IMR-90 (cell line): ENCODE measurements around the gene MEOX2. TPM values are rescaled to one million over a fixed set of nuclear protein-coding genes. Genes with fewer than 3 reads are reported as not detected.

Experiments
- ATAC-seq: fragments of 200-7000 bp; cut with Tn5 transposase; 2 replicates; pipeline ENCODE4 v1.9.1; 2020; ENCODE audit warnings: low read depth, mild to moderate bottlenecking, moderate library complexity
- BruUV-seq: library from RNA; stranded (reverse); fragments of 400-500 nt; replicated peaks from 2 replicates; lab custom pipeline; 2021; lab: Mats Ljungman, UMichigan
- CTCF ChIA-PET: fragments of 300-600 bp; formaldehyde crosslinking; extraction: SDS; loops from one replicate; lab custom pipeline; 2021; ENCODE audit warnings: antibody characterized with exemption; lab: Yijun Ruan, JAX
- POLR2A ChIA-PET: fragments of 300-600 bp; sonication (Branson Sonifier 250); formaldehyde crosslinking; loops from one replicate; lab custom pipeline; 2022; ENCODE audit warnings: antibody characterized with exemption; ENCODE audit not compliant: unreplicated experiment; lab: Charles Lee
- DNase-seq: peaks from one replicate; pipeline ENCODE4 v3.0.0; 2013
- H2AFZ ChIP-seq: replicated peaks from 2 replicates; pipeline ENCODE3; 2013; ENCODE audit warnings: low read length, mild to moderate bottlenecking; ENCODE audit not compliant: poor library complexity
- H2AK5ac ChIP-seq: 2 replicates; pipeline ENCODE4 v1.6.1; 2013; ENCODE audit warnings: low read depth, low read length, inconsistent platforms
- H2AK9ac ChIP-seq: replicated peaks from 2 replicates; pipeline ENCODE3; 2013; ENCODE audit warnings: mild to moderate bottlenecking, low read depth, low read length, moderate library complexity; ENCODE audit not compliant: poor library complexity
- H2BK120ac ChIP-seq: 2 replicates; pipeline ENCODE4 v1.6.1; 2013; ENCODE audit warnings: low read depth, low read length, inconsistent platforms
- H2BK15ac ChIP-seq: 3 replicates; pipeline ENCODE4 v1.6.1; 2013; ENCODE audit warnings: low read depth, low read length, inconsistent platforms
- H2BK20ac ChIP-seq: 2 replicates; pipeline ENCODE4 v1.6.1; 2013; ENCODE audit warnings: low read depth, mild to moderate bottlenecking, inconsistent platforms, low read length, moderate library complexity
- H2BK5ac ChIP-seq: 2 replicates; pipeline ENCODE4 v1.6.1; 2013; ENCODE audit warnings: mild to moderate bottlenecking, low read depth, low read length, inconsistent platforms; ENCODE audit not compliant: poor library complexity, severe bottlenecking
- H3K14ac ChIP-seq: replicated peaks from 2 replicates; pipeline ENCODE4 v1.6.1; 2013; ENCODE audit warnings: low read depth, low read length, inconsistent platforms
- H3K18ac ChIP-seq: 2 replicates; pipeline ENCODE4 v1.6.1; 2013; ENCODE audit warnings: low read depth, low read length, control low read depth
- H3K23ac ChIP-seq: 2 replicates; pipeline ENCODE4 v1.6.1; 2013; ENCODE audit warnings: low read depth, low read length, inconsistent platforms
- H3K27ac ChIP-seq: 2 replicates; pipeline ENCODE4 v1.5.1; 2013; ENCODE audit warnings: mild to moderate bottlenecking, control low read depth, low read length; ENCODE audit not compliant: insufficient read depth
- H3K27me3 ChIP-seq: 2 replicates; pipeline ENCODE4 v1.6.1; 2013; ENCODE audit warnings: low read length; ENCODE audit not compliant: control insufficient read depth, insufficient read depth
- H3K36me3 ChIP-seq: 2 replicates; pipeline ENCODE4 v1.6.1; 2013; ENCODE audit warnings: low read length, mixed read lengths; ENCODE audit not compliant: control insufficient read depth, insufficient read depth
- H3K4ac ChIP-seq: 2 replicates; pipeline ENCODE4 v1.6.1; 2013; ENCODE audit warnings: low read depth, low read length, inconsistent platforms
- H3K4me1 ChIP-seq: 2 replicates; pipeline ENCODE4 v1.6.1; 2013; ENCODE audit warnings: low read length, mixed read lengths; ENCODE audit not compliant: control insufficient read depth, insufficient read depth
- H3K4me2 ChIP-seq: 2 replicates; pipeline ENCODE4 v1.6.1; 2013; ENCODE audit warnings: low read depth, mild to moderate bottlenecking, control low read depth, low read length, moderate library complexity
- H3K4me3 ChIP-seq: 2 replicates; pipeline ENCODE4 v1.5.1; 2013; ENCODE audit warnings: low read depth, mild to moderate bottlenecking, control low read depth, low read length, moderate library complexity; ENCODE audit not compliant: insufficient read depth
- H3K56ac ChIP-seq: 2 replicates; pipeline ENCODE4 v1.6.1; 2013; ENCODE audit warnings: low read length, inconsistent platforms; ENCODE audit not compliant: insufficient read depth; ENCODE audit errors: extremely low read depth
- H3K79me1 ChIP-seq, 2 experiments: 2 replicates each; pipeline ENCODE4 v1.6.1; 2013; ENCODE audit warnings: low read length in 2 of 2, inconsistent platforms in 1 of 2, low read depth in 1 of 2
- H3K9ac ChIP-seq: 2 replicates; pipeline ENCODE4 v1.6.1; 2013; ENCODE audit warnings: low read depth, low read length, control low read depth
- H3K9me1 ChIP-seq: 2 replicates; pipeline ENCODE4 v1.6.1; 2013; ENCODE audit warnings: low read length, inconsistent platforms; ENCODE audit not compliant: insufficient read depth
- H3K9me3 ChIP-seq: 2 replicates; pipeline ENCODE4 v1.6.1; 2013; ENCODE audit warnings: low read length; ENCODE audit not compliant: control insufficient read depth, insufficient read depth
- H4K20me1 ChIP-seq: 2 replicates; pipeline ENCODE4 v1.6.1; 2013; ENCODE audit warnings: low read length, inconsistent platforms; ENCODE audit not compliant: insufficient read depth
- H4K5ac ChIP-seq: 2 replicates; pipeline ENCODE4 v1.6.1; 2013; ENCODE audit warnings: mild to moderate bottlenecking, low read depth, low read length, control low read depth
- H4K8ac ChIP-seq, 2 experiments: 2 replicates each; pipeline ENCODE4 v1.6.1; 2013; ENCODE audit warnings: low read depth in 2 of 2, low read length in 2 of 2, control low read depth in 1 of 2, inconsistent platforms in 1 of 2
- H4K91ac ChIP-seq: 2 replicates; pipeline ENCODE4 v1.6.1; 2013; ENCODE audit warnings: low read depth, low read length, inconsistent platforms; ENCODE audit not compliant: insufficient read depth
- BHLHE40 ChIP-seq: fragments of 150-350 bp; IDR thresholded peaks from 2 replicates; pipeline ENCODE4 v1.6.1; 2016; ENCODE audit warnings: mild to moderate bottlenecking, low read depth, low read length
- MAFK ChIP-seq: IDR thresholded peaks from 2 replicates; pipeline ENCODE4 v1.6.1; 2012; ENCODE audit warnings: low read depth, low read length, improper control_type of control experiment
- NFE2L2 ChIP-seq: fragments of 150-350 bp; IDR thresholded peaks from 2 replicates; pipeline ENCODE4 v1.6.1; 2016; ENCODE audit warnings: low read depth, mild to moderate bottlenecking, low read length
- RAD21 ChIP-seq: IDR thresholded peaks from 2 replicates; pipeline ENCODE4 v1.6.1; 2012; ENCODE audit warnings: low read length, improper control_type of control experiment
- RFX5 ChIP-seq: IDR thresholded peaks from 2 replicates; pipeline ENCODE4 v1.8.0; 2012; ENCODE audit warnings: low read depth, mild to moderate bottlenecking, low read length, moderate library complexity
- WGBS, 2 experiments: methylation state at CpG; one replicate each; pipeline versions ENCODE4 v1.1.5 to v1.1.7; 2013; ENCODE audit warnings: missing lambda C conversion rate in 2 of 2; ENCODE audit not compliant: insufficient read length in 1 of 2; ENCODE audit errors: extremely low coverage in 2 of 2; 5-methylcytosine and 5-hydroxymethylcytosine counted together
- dilution Hi-C: fragments of 300-500 bp; cut with HindIII; formaldehyde crosslinking; loops from one replicate; pipeline ENCODE4 v1.14.3; 2018; ENCODE audit warnings: low sequenced_read_pairs; ENCODE audit not compliant: unreplicated experiment
- in situ Hi-C: fragments of 300-500 bp; cut with MboI; formaldehyde crosslinking; loops from 3 replicates; pipeline ENCODE4 v1.14.3; 2019; ENCODE audit warnings: low sequenced_read_pairs, inconsistent platforms, mixed read lengths
- intact Hi-C: fragments of 100-400 bp; cut with micrococcal nuclease; formaldehyde crosslinking; loops from 2 replicates; pipeline ENCODE4 v1.10.0; 2022
- polyA plus RNA-seq, 3 experiments: library from polyadenylated mRNA; depleted of rRNA; stranded (reverse); fragments of >200 nt; gene quantifications; 2 replicates each; pipeline ENCODE4 v1.2.3, GENCODE V29; 2012; ENCODE audit warnings: low replicate concordance in 1 of 3
- total RNA-seq: library from RNA; depleted of rRNA; stranded (reverse); fragments of >200 nt; gene quantifications from 2 replicates; pipeline ENCODE4 v1.2.3, GENCODE V29; 2012

MEOX2 gene
- total and polyA plus RNA-seq, 2 of the 4 experiments (the other 2 are of a cell fraction), result under 0.01 TPM; not detected in 1

- Histone ChIP-seq H3K23ac (no peak overlapping the region), H2BK15ac (no peak overlapping the region), H3K4me3 (no peak overlapping the region), H2BK120ac (no peak overlapping the region), H2BK5ac (no peak overlapping the region), H2AK5ac (no peak overlapping the region), H2AFZ (no peak overlapping the region), H3K9me3 (peaks cover 5% of the 10 kb centered on the region), H4K20me1 (no peaks in the 10 kb centered on the region), H3K4ac (no peak overlapping the region), H3K27me3 (no peaks in the 10 kb centered on the region), H3K9ac (no peak overlapping the region), H3K4me2 (no peak overlapping the region), H3K9me1 (no peaks in the 10 kb centered on the region), H3K27ac (no peak overlapping the region), H4K91ac (no peak overlapping the region), H3K36me3 (no peaks in the 10 kb centered on the region), H4K8ac (no peak overlapping the region), H3K4me1 (no peaks in the 10 kb centered on the region), H3K14ac (no peak overlapping the region), H2BK20ac (no peak overlapping the region), H3K18ac (no peak overlapping the region), H4K5ac (no peak overlapping the region), H2AK9ac (no peak overlapping the region), H3K79me1 (no peaks in the 10 kb centered on the region), H3K56ac (no peak overlapping the region)
- ChIA-PET POLR2A (no interaction called here), CTCF (no interaction called here)
- in situ Hi-C loops, result no loop called here
- no peak for TF ChIP-seq RAD21
- TF ChIP-seq RFX5, result no peak
- no peak for TF ChIP-seq MAFK
- no peak for TF ChIP-seq BHLHE40
- no peak for TF ChIP-seq NFE2L2
- no TSS peak for BruUV-seq
- dilution Hi-C loops, result no loop called here
- ATAC-seq, result no peak
- WGBS, 2 experiments, result 80% methylated on average over 1 of the region's 4 CpGs; no CpG with 5 or more reads in 1 of the 2 experiments
- intact Hi-C loops, result no loop called here
- DNase-seq, result no peak
Measured at GRCh38 chr7:15600298-15600697, 86.2 kb downstream of the MEOX2 start.
